Parathyroid adenoma (tissue), 2 donors: ENCODE measurements around the gene GJA10.

Source experiments
- H2AFZ ChIP-seq: fragments of 300-600 bp; sonication (generic); one replicate; pipeline ENCODE4 v1.7.0; 2017; ENCODE audit warnings: antibody characterized with exemption, mild to moderate bottlenecking
- H3K27ac ChIP-seq: fragments of 300-600 bp; sonication (generic); one replicate; pipeline ENCODE4 v1.7.0; 2017
- H3K27me3 ChIP-seq: fragments of 300-600 bp; sonication (generic); one replicate; pipeline ENCODE4 v1.7.0; 2017; ENCODE audit warnings: low read length; ENCODE audit not compliant: control insufficient read depth, insufficient read depth
- H3K36me3 ChIP-seq: fragments of 300-600 bp; sonication (generic); one replicate; pipeline ENCODE4 v1.7.0; 2017; ENCODE audit warnings: low read length; ENCODE audit not compliant: control insufficient read depth, insufficient read depth
- H3K4me1 ChIP-seq: fragments of 300-600 bp; sonication (generic); one replicate; pipeline ENCODE4 v1.7.0; 2017; ENCODE audit warnings: control low read depth
- H3K4me2 ChIP-seq: fragments of 300-600 bp; sonication (generic); one replicate; pipeline ENCODE4 v1.7.0; 2017; ENCODE audit warnings: low read length
- H3K4me3 ChIP-seq: fragments of 300-600 bp; sonication (generic); one replicate; pipeline ENCODE4 v1.7.0; 2017; ENCODE audit warnings: low read depth, low read length
- H3K79me2 ChIP-seq: fragments of 300-600 bp; sonication (generic); one replicate; pipeline ENCODE4 v1.7.0; 2017; ENCODE audit warnings: control low read depth
- H3K9ac ChIP-seq: fragments of 300-600 bp; sonication (generic); one replicate; pipeline ENCODE4 v1.7.0; 2017; ENCODE audit warnings: mild to moderate bottlenecking
- H3K9me3 ChIP-seq: fragments of 300-600 bp; sonication (generic); one replicate; pipeline ENCODE4 v1.7.0; 2017; ENCODE audit warnings: low read length; ENCODE audit not compliant: control insufficient read depth
- TF ChIP-seq, protein P1 (sequence below): fragments of 300-600 bp; sonication (generic); IDR thresholded peaks from one replicate; pipeline ENCODE4 v1.7.0; 2017; ENCODE audit warnings: antibody characterized with exemption, mild to moderate bottlenecking
- donor health status: primary hyperparathyroidism.

Gene GJA10

DNA sequence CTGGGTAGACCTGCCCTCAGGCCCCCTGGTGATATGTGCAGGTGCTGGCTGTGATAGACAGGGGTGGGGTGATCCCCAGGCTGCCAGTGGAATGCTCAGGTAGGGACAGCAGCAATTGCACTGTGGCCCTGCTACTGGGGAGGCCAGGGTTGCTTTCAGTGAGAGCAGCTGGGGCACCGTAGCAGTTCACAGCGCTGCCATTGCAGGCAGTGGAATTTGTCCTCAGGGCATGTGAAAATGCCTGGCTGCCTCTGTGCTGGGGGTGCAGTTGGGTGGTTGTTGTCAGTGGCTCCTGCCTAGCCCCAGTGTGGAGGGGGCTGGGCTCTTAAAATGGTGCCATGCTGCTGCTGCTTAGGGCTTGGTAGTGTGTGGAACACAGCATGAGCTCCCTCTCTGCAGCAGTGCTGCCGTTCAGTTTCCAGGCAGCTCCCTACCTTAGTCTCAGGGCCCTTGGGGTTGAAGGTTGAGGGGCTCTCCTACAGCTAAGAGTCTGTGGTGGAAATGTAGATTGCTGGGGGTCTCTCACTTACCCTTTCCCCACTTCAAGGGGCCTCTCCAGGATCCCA lies 23.6 kb downstream of the GJA10 start:
- Histone ChIP-seq H3K4me2 (no peak overlapping the region), H2AFZ (no peak overlapping the region), H3K4me1 (no peaks in the 10 kb centered on the region), H3K79me2 (no peaks in the 10 kb centered on the region), H3K36me3 (no peaks in the 10 kb centered on the region), H3K9me3 (no peaks in the 10 kb centered on the region), H3K27me3 (no peaks in the 10 kb centered on the region), H3K27ac (no peak overlapping the region), H3K9ac (no peak overlapping the region), H3K4me3 (no peak overlapping the region)
- TF ChIP-seq, protein P1, sequence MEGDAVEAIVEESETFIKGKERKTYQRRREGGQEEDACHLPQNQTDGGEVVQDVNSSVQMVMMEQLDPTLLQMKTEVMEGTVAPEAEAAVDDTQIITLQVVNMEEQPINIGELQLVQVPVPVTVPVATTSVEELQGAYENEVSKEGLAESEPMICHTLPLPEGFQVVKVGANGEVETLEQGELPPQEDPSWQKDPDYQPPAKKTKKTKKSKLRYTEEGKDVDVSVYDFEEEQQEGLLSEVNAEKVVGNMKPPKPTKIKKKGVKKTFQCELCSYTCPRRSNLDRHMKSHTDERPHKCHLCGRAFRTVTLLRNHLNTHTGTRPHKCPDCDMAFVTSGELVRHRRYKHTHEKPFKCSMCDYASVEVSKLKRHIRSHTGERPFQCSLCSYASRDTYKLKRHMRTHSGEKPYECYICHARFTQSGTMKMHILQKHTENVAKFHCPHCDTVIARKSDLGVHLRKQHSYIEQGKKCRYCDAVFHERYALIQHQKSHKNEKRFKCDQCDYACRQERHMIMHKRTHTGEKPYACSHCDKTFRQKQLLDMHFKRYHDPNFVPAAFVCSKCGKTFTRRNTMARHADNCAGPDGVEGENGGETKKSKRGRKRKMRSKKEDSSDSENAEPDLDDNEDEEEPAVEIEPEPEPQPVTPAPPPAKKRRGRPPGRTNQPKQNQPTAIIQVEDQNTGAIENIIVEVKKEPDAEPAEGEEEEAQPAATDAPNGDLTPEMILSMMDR, result no peak

DNA sequence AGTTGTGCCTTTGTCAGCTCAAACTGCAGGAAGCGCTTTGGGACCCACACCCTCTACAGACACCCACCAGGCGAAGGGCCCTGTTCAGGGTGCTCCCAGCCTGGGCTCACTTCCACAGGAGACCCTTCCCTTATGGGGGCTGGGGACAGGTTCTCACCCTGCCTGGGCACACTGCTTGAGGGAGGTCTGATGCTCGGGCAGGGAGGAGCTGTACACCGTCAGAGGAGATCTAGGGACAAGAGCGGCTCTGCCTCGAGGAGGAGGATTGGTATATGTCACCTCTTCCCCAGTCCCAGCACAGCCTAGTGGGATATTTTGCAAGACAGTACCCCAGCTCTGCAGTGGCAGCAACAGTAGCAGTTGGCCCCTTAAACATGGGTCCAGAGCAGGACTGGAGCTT lies 26.9 kb downstream of the GJA10 start:
- H3K27me3 ChIP-seq, result no peaks in the 10 kb centered on the region
- H3K27ac ChIP-seq, result no peak overlapping the region
- TF ChIP-seq, protein P1, result no peak
- no peaks in the 10 kb centered on the region for H3K4me1 ChIP-seq
- no peak overlapping the region for H2AFZ ChIP-seq
- H3K79me2 ChIP-seq, result no peaks in the 10 kb centered on the region
- no peak overlapping the region for H3K9ac ChIP-seq
- H3K9me3 ChIP-seq, result no peaks in the 10 kb centered on the region
- H3K36me3 ChIP-seq, result no peaks in the 10 kb centered on the region
- no peak overlapping the region for H3K4me2 ChIP-seq
- no peak overlapping the region for H3K4me3 ChIP-seq

DNA sequence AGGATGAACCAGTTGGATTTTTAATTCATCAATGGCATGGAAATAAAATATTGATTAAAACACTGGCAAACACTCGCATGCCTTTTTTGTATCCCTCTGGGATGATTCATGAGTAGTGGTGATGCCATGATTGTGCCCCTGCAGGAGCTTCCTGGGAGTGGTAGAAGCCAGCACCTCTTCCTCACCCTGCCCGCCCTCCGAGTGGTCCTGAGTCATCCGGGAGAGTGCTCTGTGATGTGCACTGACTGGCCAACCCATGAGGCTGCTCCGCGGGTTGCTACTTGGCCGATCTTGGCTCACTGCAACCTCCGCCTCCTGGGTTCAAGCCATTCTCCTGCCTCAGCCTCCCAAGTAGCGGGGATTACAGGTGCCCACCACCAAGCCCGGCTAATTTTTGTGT lies 27.4 kb downstream of the GJA10 start:
- TF ChIP-seq, protein P1, result no peak
- H3K4me3 ChIP-seq, result no peak overlapping the region
- no peaks in the 10 kb centered on the region for H3K4me1 ChIP-seq
- H3K36me3 ChIP-seq, result no peaks in the 10 kb centered on the region
- H3K27ac ChIP-seq, result no peak overlapping the region
- H3K4me2 ChIP-seq, result no peak overlapping the region
- no peaks in the 10 kb centered on the region for H3K79me2 ChIP-seq
- H2AFZ ChIP-seq, result no peak overlapping the region
- no peaks in the 10 kb centered on the region for H3K27me3 ChIP-seq
- H3K9me3 ChIP-seq, result no peaks in the 10 kb centered on the region
- no peak overlapping the region for H3K9ac ChIP-seq

DNA sequence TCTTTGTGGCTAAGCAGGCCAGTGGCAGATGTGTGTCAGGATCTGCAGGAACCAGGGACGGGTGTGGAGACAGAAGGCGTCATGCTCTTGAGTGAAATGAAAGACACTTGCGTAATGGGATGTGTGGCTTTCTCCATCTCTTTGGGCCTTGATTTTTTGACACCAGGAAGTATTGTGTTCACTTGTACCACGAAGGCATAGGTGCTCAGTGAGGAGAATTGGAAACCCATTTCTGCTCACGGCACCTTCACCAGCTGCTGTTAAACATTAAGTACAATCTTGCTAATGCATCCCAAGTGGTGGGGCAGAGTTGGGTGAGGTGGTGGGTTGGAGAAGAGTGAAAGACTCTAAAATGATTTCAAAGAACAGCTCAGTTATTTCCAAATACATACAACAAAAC lies 30.0 kb downstream of the GJA10 start:
- no peak overlapping the region for H2AFZ ChIP-seq
- no peaks in the 10 kb centered on the region for H3K27me3 ChIP-seq
- no peaks in the 10 kb centered on the region for H3K9me3 ChIP-seq
- H3K4me2 ChIP-seq, result no peak overlapping the region
- no peaks in the 10 kb centered on the region for H3K4me1 ChIP-seq
- no peak overlapping the region for H3K9ac ChIP-seq
- no peaks in the 10 kb centered on the region for H3K79me2 ChIP-seq
- H3K36me3 ChIP-seq, result no peaks in the 10 kb centered on the region
- TF ChIP-seq, protein P1, result no peak
- no peak overlapping the region for H3K4me3 ChIP-seq
- no peak overlapping the region for H3K27ac ChIP-seq

DNA sequence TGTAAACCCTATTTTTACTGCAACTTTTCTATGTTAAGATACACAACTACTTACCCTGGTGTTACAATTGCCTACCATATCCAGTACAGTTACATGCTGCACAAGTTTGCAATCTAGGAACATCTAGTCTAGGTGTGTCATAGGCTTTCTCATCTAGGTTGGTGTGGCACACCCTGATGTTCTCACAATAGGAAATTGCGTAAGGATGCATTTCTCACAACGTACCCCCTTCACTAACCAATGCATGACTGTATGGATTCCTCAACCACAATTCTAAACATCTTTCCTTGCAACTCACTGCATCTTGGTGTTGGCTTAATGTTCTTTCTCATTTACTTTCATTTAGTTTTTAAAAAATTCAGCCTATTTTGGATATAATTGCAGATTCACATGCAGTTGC lies 31.6 kb downstream of the GJA10 start:
- Histone ChIP-seq H3K9ac (no peak overlapping the region), H2AFZ (no peak overlapping the region), H3K79me2 (no peaks in the 10 kb centered on the region), H3K4me1 (peaks cover 2% of the 10 kb centered on the region), H3K4me3 (no peak overlapping the region), H3K4me2 (no peak overlapping the region), H3K9me3 (no peaks in the 10 kb centered on the region), H3K27ac (no peak overlapping the region), H3K36me3 (no peaks in the 10 kb centered on the region), H3K27me3 (no peaks in the 10 kb centered on the region)
- TF ChIP-seq, protein P1, result no peak
